H7 (cell line): Measurements from ENCODE around the gene C19orf33. TPM values are rescaled to one million over a fixed set of nuclear protein-coding genes. Genes with fewer than 3 reads are reported as not detected.
"Not testable (repeated sequence)": the region's sequence is repeated elsewhere in the genome, so short reads cannot be mapped to it uniquely, and the experiment has no call there.

Experiments
- DNase-seq: peaks from one replicate; pipeline ENCODE4 v3.0.0; 2012
- H3K27me3 ChIP-seq: 2 replicates; pipeline ENCODE4 v1.6.0; 2011; ENCODE audit warnings: mild to moderate bottlenecking, low read length; ENCODE audit not compliant: control insufficient read depth, insufficient read depth
- H3K36me3 ChIP-seq: replicated peaks from 2 replicates; pipeline ENCODE4 v1.5.1; 2011; ENCODE audit warnings: low read length; ENCODE audit not compliant: control insufficient read depth, insufficient read depth
- H3K4me3 ChIP-seq: 2 replicates; pipeline ENCODE4 v1.5.1; 2011; ENCODE audit warnings: low read depth, mild to moderate bottlenecking, control low read depth, low read length, moderate library complexity; ENCODE audit not compliant: insufficient read depth
- total RNA-seq: library from RNA; depleted of rRNA; stranded (reverse); fragments of >200 nt; shearing (Covaris generic); gene quantifications from 2 replicates; pipeline ENCODE4 v1.2.3, GENCODE V29; 2014; rRNA removed

Gene C19orf33
- total RNA-seq: 5.1 and 11.1 TPM in 2 replicates

DNA sequence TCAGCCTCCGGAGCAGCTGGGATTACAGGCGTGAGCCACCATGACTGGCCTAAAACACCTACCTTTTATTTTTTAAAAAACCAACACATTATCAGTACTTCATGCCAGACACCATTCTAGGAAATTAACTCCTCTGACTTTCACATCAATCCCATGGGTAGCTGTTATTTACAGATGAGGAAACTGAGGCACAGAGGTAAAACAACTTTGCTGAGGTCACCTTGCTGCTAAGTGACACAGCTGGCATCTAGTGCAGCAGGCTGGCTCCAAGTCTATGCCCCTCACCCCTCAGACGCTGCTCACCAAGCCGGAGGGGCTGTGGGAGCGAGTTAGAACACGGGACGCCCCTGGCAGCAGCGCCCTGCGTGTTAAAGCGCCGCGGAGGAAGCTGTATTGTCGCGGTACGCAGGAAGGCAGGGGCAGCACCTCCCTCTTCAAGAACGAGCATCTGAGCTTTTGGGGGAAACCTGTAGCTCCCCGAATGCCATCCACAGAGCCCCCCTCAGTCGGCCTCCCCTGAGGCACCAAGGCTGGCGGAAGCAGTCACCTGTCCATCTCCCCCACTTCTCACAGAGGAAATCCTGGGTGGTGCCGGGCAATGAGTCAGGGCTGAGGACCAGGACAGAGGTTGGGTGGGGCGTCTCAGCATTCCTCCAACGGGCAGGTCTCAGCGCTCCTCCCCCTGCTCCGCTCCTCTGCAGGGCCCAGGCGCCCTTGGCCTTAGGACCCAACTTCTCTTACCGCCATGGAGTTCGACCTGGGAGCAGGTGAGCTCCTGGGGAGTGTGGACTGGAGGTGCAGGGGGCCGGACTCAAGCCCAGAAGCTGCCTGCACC, at the start of gene C19orf33:
Gene C19orf33, plus strand, starts transcription at position 735 of the 835 bp plus-strand sequence. Its CDS starts 11 bp downstream, at position 746.
- DNase-seq: peak; percentile 89
- H3K27me3 ChIP-seq: peaks cover 7% of the 10 kb centered on the region; the same call in 1 of the 2 replicates
- peak within 1 kb of the TSS; percentile 57 for H3K4me3 ChIP-seq
- H3K36me3 ChIP-seq: peaks cover 4% of the 10 kb centered on the region

DNA sequence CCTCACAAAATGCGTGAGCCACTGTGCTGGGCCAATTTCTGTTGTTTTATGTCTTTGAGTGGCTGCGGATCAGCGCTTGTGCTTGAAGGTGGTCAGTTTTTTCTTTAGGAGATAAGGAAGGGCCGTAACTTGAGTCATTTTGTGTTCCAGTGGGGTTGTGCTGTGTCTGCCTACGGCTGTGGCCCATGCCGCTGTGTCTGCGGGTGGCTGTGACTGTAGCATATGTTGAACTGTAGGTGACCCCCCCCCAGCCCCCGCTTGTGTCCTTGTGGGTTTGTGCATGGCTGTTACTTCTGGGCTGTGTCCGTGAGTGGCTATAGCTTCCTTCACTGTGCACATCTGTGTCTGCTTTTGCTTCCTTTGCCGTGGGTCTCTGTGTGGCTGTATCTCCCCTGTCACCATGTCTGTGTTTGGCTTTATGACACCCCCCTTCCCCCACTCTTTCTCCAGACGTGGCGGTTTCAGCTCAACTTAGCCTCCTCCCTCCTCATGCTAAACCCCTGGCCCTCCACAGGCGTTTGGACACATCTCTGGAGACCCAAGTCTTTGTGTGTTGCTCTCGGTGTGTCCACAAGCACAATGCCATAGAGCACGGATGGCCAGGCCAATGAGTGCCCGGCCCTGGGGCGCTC, 48.6 kb upstream of the C19orf33 start:
- DNase-seq: no peak
- H3K36me3 ChIP-seq: no peaks in the 10 kb centered on the region
- H3K27me3 ChIP-seq: peaks cover 9% of the 10 kb centered on the region
- H3K4me3 ChIP-seq: peak overlapping the region; percentile 62

DNA sequence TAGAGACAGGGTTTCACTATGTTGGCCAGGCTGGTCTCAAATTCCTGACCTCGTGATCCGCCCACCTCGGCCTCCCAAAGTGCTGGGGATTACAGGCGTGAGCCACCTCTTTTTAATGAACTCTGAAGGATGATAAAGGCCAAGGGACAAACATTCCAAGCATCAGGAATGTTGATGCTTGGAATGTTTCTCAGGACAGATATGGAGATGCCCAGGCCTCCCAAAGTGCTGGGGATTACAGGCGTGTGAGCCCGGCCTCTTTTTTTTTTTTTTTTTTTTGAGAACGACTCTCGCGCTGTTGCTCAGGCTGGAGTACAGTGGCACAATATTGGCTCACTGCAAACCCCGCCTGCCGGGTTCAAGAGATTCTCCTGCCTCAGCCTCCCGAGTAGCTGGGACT, 42.1 kb upstream of the C19orf33 start:
- H3K36me3 ChIP-seq, H3K27me3 ChIP-seq, H3K4me3 ChIP-seq: not testable (repeated sequence)
- DNase-seq: peak; percentile 13

DNA sequence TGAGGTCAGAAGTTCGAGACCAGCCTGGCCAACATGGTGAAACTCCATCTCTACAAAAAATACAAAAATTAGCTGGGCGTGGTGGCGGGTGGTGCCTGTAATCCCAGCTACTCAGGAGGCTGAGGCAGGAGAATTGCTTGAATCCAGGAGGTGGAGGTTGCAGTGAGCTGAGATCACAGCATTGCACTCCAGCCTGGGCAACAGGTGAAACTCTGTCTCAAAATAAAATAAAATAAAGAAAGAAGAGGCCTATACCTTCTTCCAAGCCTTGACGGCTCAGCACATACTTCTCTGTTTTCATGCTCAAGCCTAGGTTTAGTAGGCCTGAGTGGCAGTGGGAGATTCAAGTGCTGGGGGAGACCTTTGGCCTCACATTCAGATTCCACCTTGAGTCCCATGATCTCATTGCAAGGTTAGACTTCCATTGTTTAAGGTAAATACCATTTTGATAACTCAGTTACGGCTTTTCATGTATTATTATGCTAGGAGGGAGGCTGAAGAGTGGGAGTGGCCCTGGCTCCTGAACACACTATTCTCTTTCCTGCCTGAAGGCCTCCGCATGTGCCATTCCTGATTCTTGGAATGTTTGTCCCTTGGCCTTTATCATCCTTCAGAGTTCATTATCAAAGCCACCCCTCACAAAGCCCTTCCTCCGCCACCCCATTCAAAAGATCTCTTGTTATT, 41.3 kb upstream of the C19orf33 start:
- Histone ChIP-seq H3K4me3 (no peak overlapping the region), H3K27me3 (no peaks in the 10 kb centered on the region), H3K36me3 (no peaks in the 10 kb centered on the region; the same call in 1 of the 2 replicates)
- DNase-seq: peak; percentile 20

DNA sequence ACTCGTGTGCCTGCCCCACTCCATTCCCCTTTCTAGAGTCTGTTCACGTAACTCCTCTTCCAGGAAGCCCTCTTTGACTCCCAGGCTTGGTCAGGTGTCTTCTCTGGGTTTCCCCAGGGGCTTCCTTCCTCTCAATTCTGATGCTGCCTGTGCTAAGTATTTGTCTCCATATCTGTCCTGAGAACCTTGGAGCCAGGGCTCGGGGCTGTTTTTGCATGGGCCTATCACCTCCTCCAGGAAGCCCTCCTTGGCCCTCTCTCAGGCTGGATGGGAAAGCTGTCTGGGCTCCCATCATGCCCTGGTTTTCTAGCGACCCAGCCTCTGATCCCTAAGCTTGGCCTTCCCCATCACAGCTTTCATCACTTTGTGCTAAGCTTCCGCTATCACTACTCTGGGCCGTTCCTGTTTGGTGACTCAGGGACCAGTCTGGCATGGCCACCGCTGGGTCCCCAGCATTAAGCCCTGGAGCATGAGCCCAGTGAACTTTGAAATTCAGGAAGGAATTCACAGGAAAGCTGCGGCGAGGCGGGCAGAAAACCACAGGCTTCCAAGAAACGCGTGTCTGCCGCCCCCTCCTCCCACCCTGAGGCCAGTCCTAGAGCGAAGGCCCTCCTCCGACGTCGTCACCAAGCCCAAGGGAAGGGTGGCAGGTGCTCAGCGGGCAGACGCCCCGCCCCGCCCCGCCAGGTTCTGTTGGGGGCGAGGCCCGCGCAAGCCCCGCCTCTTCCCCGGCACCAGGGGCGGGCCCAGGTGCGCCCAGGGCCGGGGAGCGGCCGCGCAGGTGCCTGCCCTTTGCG, 40.2 kb upstream of the C19orf33 start:
- Histone ChIP-seq H3K36me3 (no peaks in the 10 kb centered on the region; the same call in 1 of the 2 replicates), H3K4me3 (peak overlapping the region; percentile 86), H3K27me3 (no peaks in the 10 kb centered on the region)
- DNase-seq: peak; percentile 100

DNA sequence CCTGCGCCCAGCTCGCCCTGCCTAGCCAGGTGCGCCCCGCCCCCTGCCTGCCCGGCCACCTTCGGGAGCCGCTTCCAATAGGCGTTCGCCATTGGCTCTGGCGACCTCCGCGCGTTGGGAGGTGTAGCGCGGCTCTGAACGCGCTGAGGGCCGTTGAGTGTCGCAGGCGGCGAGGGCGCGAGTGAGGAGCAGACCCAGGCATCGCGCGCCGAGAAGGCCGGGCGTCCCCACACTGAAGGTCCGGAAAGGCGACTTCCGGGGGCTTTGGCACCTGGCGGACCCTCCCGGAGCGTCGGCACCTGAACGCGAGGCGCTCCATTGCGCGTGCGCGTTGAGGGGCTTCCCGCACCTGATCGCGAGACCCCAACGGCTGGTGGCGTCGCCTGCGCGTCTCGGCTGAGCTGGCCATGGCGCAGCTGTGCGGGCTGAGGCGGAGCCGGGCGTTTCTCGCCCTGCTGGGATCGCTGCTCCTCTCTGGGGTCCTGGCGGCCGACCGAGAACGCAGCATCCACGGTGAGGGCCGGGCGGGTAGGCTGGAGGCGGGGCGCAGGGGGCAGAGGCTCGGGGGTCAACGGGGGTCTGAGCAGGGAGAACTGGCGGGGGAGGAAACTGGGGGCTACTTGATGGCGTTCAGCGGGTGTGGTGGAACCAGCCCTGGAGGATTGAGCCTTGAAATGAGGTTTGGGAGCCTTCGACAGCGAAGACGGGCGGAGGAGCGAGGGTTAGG, 39.4 kb upstream of the C19orf33 start, which contains the start of gene SPINT2:
Gene SPINT2, plus strand, starts transcription at position 88 of the 727 bp plus-strand sequence. Its CDS starts 320 bp downstream, at position 408.
- peak within 1 kb of the TSS; percentile 86 for H3K4me3 ChIP-seq
- no peaks in the 10 kb centered on the region; the same call in 1 of the 2 replicates for H3K36me3 ChIP-seq
- DNase-seq: peak; percentile 96
- no peaks in the 10 kb centered on the region for H3K27me3 ChIP-seq

DNA sequence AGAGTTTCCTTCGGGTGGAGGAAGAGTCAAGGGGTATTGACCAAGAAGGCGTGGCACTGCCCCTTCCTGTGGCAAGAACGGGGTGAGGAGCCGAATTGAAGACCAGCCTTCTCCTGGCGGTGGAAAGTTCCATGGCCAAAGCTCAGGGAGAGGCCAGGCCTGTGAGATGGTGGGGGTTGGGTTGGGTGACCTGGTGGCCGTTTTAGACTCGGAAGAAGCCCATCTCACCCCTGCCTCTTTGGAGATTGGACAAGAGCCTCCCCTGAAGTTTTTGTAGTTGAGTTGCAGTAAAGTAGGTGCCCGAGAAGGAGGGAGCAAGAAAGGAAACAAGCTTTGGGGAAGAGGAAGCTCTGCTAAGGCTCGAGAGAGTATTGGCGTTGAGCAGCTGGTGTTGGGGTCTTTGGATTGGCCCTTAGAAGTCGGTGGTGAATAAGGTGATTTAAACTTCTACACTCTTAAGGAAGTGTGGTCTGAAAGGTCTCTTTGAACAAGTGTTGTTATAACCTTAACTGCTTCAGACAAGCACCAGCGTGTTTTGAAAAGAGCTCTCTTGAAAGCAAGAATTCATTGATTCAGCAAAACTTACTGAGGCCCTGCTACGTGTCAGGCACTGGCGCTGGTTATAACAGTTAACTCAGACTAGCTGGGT, 38.7 kb upstream of the C19orf33 start:
- Histone ChIP-seq H3K4me3 (peak overlapping the region; percentile 86), H3K27me3 (no peaks in the 10 kb centered on the region), H3K36me3 (no peaks in the 10 kb centered on the region; the same call in 1 of the 2 replicates)
- peak; percentile 61 for DNase-seq

DNA sequence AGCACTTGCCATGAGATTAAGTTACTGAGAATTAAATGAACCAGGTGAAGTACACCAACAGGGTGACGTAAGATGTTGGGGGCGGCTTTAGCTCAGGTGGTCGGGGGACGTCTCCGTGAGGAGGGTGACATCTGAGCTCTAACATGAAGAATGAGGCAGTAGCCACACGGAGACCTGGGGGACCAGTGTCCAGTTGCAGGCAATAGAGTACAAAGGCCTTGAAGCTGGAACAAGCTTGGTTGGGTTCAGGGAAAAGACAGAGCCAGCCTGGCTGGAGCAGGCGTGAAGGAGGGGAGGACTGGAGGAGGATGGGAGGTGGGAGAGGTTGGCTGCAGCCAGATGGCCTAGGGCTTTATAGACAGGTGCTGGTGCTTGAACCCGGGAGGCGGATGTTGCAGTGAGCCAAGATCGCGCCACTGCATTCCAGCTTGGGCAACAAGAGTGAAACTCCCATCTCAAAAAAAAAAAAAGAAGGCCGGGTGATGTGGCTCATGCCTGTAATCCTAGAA, 38.1 kb upstream of the C19orf33 start:
- DNase-seq: peak; percentile 16
- H3K4me3 ChIP-seq: peak overlapping the region; percentile 86; the same call in 1 of the 2 replicates
- H3K27me3 ChIP-seq: no peaks in the 10 kb centered on the region

DNA sequence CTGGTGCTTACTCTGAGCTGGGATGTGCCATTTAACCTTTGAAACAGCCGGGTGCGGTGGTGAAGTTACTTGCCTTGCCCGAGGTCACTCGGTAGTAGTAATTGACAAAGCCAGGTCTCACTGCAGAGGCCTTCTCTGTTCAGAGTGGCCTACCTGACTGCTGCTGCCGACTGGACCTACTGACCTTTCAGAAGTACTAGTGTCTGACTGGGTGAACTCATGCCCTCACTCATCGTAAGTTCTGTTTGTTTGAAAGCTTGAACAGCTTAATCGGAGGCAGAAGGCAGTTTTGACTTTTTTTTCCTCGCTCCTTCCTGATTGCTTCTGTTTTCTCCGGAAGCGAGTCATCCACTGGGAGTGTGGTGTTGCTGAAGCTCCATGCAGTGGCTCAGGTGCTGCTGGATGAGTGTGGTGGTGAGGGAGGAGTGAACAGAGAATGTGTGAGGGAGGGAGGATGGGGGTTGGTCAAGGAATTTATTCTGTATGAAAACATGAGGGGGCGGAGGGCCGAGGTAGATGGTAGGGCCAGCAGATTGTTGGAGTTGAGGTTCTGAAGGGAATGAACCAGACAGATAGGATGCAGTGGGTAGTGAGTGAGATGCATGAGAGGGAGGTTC, 37.0 kb upstream of the C19orf33 start:
- no peaks in the 10 kb centered on the region; the same call in none of the 2 replicates for H3K36me3 ChIP-seq
- H3K4me3 ChIP-seq: no peak overlapping the region
- no peaks in the 10 kb centered on the region for H3K27me3 ChIP-seq
- DNase-seq: no peak

More for the DNA sequence above, 38.1 kb upstream of the C19orf33 start:
- H3K36me3 ChIP-seq: no peaks in the 10 kb centered on the region; the same call in none of the 2 replicates

DNA sequence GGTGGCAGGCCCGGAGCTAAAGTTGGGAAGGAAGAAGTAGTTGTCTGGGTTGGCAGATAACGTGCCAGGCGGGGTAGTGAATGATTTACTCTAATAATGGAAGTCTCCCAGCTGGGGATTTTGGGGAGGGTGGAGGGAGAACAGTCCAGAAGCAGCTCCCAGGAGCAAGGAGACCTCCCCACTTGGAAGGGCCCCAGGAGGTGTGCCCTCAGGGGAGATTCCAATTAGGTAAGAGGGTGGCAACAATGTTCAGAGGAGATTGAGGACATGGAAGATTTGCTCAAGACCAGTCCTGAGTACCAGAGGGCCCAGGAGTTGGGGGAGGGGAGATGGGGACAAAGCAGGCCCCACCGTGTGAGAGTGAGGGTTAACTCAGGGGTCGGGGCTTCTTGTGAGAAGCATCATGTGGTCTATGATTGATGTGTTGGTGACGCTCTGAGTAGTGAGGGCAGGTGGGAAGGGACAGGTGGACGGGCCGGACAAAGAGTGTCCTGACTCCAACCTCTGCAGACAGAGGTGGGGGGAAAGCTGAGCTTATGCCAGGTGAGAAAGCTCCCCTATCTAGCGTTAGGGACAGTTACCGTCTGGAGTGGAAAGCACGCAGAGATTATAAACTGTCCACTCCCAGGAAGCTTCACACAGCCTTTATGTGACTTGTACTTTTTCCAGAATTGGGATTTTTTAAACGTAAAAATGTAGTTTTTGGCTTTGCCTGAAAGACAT, 36.1 kb upstream of the C19orf33 start:
- no peak for DNase-seq
- Histone ChIP-seq H3K36me3 (no peaks in the 10 kb centered on the region; the same call in none of the 2 replicates), H3K27me3 (no peaks in the 10 kb centered on the region), H3K4me3 (no peak overlapping the region)

DNA sequence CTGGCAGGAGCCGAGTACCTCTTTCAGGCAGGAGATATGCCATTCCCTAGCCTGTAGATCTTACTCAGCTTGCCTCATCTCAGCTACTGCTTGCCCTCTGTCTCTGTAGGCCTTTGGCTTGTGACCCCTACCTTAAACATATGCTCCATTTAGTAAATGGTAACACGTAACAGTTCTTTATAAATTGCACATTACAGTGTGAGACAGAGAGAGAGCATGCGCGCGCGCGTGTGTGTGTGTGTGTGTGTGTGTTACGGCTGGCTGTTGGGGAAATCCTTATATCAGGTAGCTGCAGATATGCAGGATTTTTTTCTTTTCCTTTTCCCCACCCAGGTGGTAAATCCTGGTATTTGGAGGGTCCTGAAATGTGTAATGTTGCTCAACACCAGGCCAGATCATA, 35.5 kb upstream of the C19orf33 start:
- no peak for DNase-seq
- Histone ChIP-seq H3K36me3 (no peaks in the 10 kb centered on the region; the same call in none of the 2 replicates), H3K4me3 (no peak overlapping the region), H3K27me3 (no peaks in the 10 kb centered on the region)

DNA sequence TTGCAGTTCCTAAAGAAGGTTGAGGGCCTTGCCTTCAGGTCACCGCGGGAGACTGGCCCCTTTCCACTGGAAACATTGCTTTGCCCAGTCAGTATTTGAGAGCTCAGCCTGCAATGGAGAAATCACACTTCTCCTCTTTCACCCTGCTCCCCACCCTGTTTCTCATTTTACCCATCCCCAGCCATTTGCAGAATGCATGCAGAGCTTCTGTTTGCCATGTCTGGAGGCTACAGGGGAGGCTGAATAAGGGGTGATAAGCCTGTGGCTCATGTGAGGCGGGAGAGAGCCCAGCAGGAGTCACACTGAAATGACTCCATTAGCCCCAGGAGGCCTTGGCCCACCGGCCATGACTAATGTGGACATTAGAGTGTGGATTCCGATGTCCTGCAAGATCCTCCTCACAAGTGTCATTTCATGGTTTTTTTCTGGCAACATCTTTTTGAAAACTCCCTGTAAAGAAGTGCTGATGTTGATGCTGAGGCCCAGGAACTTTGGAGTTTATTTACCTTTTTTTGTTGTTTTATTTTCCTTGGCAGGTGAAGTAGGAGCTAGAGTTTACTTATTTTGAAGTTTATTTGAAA, 33.4 kb upstream of the C19orf33 start:
- H3K36me3 ChIP-seq: peaks cover 3% of the 10 kb centered on the region
- no peak overlapping the region for H3K4me3 ChIP-seq
- no peaks in the 10 kb centered on the region for H3K27me3 ChIP-seq
- no peak for DNase-seq
